Esophagus squamous epithelium (tissue), 4 donors: ENCODE data around the gene TAF6.

ENCODE experiments used
- POLR2A ChIP-seq, 4 donors: fragments of 450-650 bp; IDR thresholded peaks; one replicate each; pipeline ENCODE4 v1.6.1; 2017; ENCODE audit warnings: antibody characterized with exemption in 4 of 4, mild to moderate bottlenecking in 4 of 4, moderate library complexity in 3 of 4
- TF ChIP-seq, protein P1 (sequence below), 6 experiments: fragments of 450-650 bp in 4 of 6; fragments of 200-600 bp in 2 of 6; sonication (generic) in 2 of 6; IDR thresholded peaks; one replicate each; pipeline ENCODE4 v1.5.1; 2016 to 2019; ENCODE audit warnings: antibody characterized with exemption in 6 of 6, mild to moderate bottlenecking in 4 of 6, moderate library complexity in 4 of 6

DNA sequence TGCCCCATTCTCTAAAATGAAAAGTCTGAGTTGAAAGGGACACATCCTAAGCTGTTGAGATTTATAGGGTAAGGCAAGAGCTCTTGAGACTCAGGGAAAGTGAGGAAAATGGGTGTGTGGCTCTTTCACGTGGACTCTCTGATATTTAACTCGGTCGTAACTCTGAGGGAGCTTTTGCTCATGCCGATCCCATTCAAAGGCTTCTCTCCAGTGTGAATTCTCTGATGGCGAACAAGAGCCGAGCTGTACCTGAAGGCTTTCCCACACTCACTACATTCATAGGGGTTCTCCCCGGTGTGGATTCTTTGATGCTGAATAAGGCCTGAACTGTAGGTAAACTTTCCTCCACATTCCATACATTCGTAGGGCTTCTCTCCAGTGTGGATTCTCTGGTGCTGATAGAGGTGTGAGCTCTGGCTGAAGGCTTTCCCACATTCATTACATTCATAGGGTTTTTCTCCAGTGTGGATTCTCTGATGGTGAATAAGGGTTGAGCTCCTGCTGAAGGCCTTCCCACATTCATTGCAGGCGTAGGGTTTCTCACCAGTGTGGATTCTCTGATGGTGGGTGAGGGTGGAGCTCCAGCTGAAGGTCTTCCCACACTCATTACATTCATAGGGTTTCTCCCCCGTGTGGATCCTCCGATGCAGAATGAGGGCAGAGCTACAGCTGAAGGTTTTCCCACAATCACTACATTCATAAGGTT lies 48.0 kb downstream of the TAF6 start:
- TF ChIP-seq, protein P1, sequence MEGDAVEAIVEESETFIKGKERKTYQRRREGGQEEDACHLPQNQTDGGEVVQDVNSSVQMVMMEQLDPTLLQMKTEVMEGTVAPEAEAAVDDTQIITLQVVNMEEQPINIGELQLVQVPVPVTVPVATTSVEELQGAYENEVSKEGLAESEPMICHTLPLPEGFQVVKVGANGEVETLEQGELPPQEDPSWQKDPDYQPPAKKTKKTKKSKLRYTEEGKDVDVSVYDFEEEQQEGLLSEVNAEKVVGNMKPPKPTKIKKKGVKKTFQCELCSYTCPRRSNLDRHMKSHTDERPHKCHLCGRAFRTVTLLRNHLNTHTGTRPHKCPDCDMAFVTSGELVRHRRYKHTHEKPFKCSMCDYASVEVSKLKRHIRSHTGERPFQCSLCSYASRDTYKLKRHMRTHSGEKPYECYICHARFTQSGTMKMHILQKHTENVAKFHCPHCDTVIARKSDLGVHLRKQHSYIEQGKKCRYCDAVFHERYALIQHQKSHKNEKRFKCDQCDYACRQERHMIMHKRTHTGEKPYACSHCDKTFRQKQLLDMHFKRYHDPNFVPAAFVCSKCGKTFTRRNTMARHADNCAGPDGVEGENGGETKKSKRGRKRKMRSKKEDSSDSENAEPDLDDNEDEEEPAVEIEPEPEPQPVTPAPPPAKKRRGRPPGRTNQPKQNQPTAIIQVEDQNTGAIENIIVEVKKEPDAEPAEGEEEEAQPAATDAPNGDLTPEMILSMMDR (IDR thresholded peaks at IDR 0.05), result no peak
- TF ChIP-seq POLR2A (IDR thresholded peaks at IDR 0.05), result no peak
